ENCODE results near the gene POLDIP3.

Gene POLDIP3, protein sequence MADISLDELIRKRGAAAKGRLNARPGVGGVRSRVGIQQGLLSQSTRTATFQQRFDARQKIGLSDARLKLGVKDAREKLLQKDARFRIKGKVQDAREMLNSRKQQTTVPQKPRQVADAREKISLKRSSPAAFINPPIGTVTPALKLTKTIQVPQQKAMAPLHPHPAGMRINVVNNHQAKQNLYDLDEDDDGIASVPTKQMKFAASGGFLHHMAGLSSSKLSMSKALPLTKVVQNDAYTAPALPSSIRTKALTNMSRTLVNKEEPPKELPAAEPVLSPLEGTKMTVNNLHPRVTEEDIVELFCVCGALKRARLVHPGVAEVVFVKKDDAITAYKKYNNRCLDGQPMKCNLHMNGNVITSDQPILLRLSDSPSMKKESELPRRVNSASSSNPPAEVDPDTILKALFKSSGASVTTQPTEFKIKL

DNA sequence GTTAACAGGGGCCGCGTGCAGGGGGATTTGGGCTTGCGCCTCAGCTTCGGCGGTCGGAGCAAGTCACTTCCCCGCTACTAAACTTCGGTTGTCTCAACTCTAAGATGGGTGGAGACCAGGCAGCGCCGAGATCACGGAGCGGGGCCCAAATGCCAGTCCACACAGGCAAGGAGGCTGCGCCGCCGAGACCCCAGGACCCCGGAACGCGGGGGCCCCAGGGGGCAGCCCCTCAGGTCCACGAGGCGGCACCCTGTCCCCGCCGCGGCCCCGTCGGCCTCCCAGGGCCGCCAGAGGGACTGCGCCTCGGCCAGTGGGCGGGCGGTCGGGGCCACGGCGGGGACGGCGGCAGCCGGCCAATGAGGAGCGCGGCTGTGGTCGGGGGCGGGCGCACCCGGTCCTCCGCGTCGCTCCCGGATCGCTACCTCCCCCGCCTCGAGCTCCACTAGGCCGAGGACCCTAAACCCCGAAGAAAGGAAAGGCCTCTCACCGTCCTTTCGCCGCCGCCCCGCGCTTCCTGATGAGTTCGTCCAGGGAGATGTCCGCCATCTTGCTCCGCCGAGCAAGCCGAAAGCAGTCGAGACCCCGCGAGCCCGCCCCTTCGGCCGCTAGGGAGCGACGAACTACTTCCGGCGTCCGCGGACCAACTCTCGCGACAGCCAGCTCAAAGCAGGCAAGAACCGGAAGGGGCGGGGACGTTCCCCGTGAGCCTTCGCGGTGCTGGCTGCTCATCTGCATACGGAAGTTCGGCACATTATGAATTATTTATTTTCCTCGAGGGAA lies at the start of gene POLDIP3:
Gene POLDIP3 (minus strand): TSS at position 572 of the 780 bp plus-strand sequence. CDS start 26 bp downstream, at position 546.
- peak; percentile 95 for DNase-seq (ENCODE audit: low read depth, low spot score)
- peak within 1 kb of the TSS; percentile 96 for H3K27ac ChIP-seq

DNA sequence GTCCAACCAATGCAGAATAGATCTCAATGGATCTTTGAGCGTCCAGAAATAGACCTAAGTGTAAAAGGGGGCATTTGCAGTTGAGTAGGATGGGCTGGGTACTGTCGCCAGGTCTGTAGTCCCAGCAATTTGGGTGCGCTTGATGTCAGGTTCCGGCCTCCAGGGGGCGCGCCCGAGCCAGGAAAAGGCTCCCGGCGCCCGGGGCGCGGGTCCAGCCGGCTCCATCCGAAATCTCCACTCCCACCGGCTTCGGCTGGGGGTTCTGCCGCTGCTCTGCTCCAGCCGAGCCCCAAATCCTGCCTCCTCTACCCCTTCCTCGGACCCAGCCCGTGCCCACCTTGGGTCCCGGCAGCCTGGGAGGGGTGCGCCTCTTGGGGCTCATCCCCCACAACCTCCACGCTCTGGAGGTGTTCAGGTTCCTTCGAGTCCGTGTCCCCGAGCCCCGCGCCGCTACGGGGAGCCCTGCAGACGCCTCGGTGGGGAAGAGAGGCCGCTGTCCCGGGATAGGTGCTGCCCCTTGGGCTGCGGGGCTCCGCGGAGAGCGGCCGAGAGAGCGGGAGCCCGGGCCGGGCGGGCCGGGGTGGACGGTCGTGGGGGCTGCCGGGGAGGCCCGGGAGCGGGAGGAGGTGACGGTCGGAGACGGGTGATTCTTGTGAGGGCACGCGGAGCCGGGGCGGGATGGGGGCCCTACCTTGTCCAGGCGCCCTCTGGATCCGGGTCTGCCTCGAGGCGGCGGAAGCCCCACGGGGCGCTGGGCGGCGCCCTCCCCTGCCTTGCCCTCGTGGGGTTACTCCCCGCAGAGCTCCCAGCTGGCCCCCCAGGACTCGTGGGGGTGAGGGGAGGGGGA lies 47.5 kb upstream of the POLDIP3 start:
- no peak overlapping the region for H3K27ac ChIP-seq
- no peak for DNase-seq (ENCODE audit: low read depth, low spot score)

DNA sequence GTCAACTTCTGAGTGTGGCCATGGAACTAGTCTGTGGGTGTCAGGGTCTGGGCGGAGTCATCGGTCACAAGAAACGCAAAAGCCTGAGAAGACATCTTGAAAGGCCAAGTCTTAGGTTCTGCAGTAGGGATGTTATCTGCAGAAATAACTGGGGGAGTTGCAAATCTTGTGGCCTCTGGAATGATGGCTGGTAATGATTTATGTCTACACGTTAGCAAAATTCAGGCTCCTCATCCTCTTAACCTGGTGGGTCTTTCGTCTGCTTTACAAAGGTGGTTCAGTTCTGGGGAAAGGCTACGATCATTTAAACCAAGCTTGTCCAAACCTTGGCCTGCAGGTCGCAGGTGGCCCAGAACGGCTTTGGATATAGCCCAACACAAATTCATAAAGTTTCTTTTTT lies 41.9 kb upstream of the POLDIP3 start:
- H3K27ac ChIP-seq, result no peak overlapping the region

DNA sequence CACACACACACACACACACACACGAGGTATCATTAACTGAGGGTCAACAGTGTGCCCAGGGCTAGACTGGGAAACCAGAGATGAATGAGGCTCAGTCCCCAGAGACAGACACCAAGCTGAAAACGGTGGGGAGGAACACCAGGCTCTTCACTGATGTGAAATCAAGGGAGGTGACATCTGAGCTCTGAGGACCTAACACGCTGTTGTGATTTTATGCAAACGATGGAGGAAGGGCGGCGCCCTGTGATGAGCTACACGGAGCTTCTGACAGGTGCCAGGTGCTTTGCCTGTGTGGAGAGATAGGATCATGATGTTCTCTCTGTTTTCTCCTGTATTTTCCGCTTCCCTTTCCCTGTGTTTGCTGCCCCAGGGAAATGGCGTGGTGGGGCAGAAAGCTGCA lies 41.0 kb upstream of the POLDIP3 start:
- DNase-seq (ENCODE audit: low read depth, low spot score), result no peak
- no peak overlapping the region for H3K27ac ChIP-seq

More for the DNA sequence above, 41.9 kb upstream of the POLDIP3 start:
- no peak for DNase-seq (ENCODE audit: low read depth, low spot score)

DNA sequence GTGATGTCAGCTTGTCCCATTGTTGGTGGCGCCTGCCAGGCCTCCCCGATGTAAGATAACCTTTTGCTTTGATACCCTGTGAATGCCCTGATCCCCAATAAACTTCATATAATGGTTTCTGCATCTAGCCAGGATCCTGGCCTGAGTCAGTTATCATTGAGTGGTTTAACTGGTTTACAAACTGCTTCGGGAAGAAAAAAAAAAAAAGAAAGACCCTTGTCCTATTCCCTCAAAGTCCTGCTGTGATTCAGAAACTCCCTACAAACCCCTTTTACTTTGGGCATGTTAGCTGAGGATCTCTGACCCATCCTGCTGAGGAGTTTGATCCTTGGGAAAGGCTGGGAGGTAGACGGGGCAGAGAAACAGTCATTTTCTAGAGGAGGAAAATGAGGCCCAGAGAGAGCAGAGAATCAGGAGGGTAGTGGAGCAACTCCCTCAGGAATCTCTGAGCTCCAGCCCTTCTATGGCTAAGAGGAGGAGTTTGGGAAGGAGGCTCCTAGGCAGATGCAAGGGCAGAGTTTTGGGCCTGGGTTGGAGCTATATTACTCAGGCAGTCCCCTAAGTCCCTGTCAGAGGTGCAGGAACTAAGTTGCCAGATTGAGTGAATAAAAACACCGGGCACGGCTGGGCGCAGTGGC lies 39.9 kb upstream of the POLDIP3 start:
- no peak overlapping the region for H3K27ac ChIP-seq
- no peak for DNase-seq (ENCODE audit: low read depth, low spot score)

DNA sequence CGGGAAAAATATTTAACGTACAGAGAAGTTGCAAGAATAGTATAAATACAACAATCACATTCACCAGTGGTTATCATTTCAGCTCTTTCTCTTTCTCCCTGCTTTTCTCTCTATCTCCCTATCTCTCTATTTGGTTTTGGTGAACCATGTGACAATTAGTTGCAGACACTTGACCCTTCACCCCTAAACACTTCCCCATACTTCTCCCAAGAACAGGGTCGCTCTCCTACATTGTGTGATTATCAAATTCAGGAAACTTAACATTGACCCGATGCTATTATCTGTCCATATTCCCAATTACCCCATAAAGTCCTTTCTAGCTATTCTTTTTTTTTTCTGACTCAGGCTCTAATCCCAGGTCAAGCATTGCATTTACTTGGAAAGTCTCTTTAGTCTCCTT lies 39.3 kb upstream of the POLDIP3 start:
- DNase-seq (ENCODE audit: low read depth, low spot score), result no peak
- no peak overlapping the region for H3K27ac ChIP-seq

DNA sequence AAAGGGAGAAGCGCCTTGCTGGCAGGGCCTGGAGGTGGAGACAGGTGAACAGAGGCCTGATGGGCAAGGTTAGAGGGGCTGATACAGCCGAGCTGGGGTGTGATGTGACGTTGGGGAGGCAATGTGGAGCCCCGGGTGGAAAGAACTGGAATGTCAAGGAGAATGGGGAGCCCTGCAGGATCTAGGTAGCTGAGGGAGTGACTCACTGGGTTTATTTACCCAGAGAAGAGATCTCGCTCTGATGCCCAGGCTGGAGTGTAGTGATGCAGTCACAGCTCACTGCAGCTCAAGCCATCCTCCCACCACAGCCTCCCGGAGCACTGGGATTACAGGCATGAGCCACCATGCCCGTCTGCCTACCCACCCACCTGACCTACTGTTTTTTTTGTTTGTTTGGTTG lies 36.5 kb upstream of the POLDIP3 start:
- H3K27ac ChIP-seq, result no peak overlapping the region
- no peak for DNase-seq (ENCODE audit: low read depth, low spot score)

DNA sequence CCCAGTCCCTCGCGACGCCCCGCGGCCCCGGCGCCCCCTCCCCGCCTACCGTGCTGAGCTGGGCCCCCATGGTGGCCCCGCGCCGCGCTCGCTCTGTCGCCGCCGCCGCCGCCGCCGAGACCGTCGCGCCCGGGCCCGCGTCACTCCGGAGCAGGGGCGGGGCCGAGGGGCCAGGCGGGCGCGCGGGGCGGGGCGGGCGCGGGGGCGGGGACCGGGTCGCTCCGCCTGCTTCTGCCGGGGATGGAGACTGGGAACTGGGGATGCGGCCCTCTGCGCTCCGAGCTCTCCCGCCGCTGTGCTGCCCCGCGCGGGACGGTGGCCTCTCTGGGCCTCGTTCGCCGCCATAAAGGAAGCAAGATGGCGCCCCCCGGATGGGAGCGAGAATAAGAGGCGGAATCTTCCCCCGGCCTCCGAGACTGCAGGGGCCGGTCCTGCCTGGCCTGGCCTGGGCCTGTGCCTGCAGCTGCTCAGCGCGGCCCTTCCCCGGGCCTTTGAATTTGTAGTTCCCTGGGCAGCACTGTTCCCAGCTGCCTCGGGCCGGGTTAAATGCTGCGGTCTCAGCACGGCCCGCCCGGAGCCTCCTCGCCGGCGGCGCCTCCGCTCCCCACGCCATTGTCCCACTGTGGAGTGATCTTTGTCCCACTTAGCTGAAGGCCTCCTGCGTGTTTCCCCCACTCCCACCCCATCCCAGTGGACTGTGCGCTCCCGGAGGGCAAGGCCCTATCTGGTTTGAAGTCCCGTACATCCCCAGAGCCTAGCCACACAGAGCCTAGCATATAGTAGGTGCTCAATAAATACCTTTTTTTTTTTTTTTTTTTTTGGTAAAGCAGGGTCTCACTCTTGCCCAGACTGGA lies 34.8 kb upstream of the POLDIP3 start, which contains the start of gene CYB5R3:
Gene CYB5R3 (minus strand): TSS at position 147 of the 854 bp plus-strand sequence. CDS start 77 bp downstream, at position 70.
- no peak for DNase-seq (ENCODE audit: low read depth, low spot score)
- H3K27ac ChIP-seq, result peak within 1 kb of the TSS; percentile 73

DNA sequence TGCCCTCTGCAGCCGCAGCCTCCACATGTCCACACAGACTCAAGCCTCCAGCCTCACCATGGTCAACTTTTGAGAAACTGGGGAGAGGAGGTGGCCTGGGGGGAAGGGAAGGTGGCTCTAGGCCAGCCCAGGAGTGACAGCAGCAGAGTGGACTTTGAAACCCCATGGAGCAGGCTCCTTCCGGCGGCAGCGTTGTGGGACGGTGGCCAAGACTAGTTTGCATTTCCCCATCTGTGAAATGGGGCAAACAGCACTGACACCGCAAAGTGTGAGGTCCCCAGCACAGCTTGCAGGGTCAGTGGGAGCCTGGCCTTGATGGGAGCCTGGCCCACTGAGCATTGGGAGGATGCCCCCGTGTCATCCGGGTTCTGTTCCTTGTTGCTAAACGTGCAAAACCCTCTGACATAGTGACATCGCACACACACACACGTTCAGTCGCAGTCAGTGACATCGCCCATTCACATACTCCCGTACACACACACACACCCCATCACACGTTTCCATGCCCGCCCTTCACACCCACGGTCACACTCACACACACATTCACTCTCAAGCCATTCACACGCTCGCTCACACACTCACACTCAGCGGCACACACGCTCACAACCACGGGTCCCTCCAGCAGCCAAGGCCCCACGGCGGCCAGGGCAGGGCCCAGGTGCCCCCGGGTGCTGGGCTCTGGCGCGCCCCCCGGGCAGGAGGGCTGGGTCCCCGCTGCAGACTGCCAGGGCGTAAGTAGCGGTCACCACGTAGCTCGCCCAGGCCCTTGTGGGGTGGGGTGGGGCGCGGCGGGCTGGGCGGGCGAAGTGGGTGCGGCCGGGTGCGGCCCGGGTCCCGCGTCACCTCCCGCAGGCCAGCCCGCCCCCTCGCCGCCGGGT lies 33.9 kb upstream of the POLDIP3 start:
- DNase-seq (ENCODE audit: low read depth, low spot score), result no peak
- peak overlapping the region; percentile 73 for H3K27ac ChIP-seq

DNA sequence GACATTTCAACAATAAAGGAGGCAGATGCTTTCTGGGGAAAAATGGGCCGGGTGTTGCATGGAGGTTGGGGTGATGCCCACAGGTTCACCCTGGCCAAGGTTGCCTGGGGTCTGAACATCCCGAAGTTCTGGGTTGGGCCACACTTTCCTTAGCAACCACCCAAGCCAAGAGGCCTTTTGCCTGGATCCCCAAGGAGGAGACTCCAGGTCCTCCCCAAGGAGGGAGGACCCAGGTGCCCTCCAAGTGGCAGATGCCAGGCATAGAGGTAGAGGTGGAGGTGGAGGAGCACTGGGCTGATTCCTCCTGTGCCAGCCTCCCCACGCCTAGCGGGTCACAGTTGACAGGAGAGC lies 33.3 kb upstream of the POLDIP3 start:
- no peak overlapping the region for H3K27ac ChIP-seq
- no peak for DNase-seq (ENCODE audit: low read depth, low spot score)

DNA sequence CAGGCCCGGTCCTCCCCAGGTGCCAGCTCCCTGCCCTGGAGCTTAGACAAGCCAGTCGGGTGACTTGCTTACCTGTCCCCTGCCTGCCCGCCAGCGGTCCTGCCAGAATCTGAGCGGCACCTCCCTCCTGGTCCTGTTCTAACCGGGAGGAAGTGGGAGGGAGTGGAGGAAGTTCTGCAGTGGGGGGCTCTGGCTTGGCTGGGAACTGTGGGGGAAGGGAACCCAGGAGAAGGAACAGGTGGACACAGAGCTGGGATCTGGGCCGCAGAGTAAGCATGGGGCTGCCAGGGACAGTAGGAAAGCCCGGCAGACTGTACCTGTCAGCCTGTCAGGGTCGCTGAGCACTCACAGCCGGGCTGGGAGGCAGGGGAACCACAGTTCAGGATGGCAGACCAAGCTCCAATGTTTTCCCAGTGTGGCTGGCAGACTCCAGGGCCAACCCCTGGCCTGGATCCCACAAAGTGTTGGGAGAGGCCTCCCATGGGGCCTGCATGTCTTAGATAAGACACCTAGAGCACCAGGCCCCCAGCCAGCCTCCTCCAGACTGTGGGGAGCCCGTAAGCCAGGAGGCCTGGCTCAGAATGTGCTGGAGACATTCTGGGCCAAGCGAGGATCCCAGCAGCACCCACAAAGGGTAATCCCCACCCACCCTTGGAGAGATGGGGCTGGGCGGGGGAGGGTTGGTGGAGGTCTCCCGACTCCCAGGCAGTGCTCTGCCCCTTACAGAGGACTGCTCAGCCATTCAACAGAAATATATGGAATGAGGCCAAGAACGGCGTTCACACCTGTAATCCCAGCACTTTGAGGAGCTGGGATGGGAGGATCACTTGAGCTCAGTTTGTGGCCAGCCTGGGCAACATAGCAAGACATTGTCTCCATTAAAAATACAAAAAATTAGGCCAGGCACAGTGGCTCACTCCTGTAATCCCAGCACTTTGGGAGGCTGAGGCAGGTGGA lies 32.2 kb upstream of the POLDIP3 start:
- DNase-seq (ENCODE audit: low read depth, low spot score), result no peak
- peak overlapping the region; percentile 15 for H3K27ac ChIP-seq

DNA sequence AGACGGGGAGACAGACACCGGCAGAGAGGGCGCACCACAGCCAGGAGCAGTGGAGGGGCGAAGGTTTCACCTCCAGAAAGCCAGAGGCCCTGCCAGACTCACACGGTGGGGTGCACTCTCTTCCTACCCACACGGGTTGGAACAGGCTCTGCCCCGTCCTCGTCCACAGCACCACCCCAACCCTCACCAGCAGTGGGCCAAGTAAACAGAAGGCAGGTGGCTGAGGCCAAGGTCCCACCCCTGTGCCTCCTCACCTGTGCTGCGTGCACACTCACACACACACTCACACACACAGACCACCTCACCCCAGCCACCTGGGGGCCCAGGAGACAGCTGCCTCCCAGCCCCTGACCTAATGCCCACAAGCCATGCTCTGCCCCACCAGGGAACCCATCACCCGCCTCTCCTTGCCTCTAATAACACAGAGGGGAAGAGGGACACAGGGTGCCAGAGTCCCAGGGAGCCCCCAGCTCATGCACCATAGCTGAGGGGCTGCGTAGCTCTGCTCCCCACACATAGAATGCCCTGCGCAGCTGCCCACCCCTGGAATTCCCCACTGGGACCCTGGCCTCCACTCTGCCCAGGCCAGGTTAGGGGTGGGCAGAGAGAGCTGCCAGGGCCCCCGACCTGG lies 31.4 kb upstream of the POLDIP3 start:
- no peak for DNase-seq (ENCODE audit: low read depth, low spot score)
- H3K27ac ChIP-seq, result peak overlapping the region; percentile 27

DNA sequence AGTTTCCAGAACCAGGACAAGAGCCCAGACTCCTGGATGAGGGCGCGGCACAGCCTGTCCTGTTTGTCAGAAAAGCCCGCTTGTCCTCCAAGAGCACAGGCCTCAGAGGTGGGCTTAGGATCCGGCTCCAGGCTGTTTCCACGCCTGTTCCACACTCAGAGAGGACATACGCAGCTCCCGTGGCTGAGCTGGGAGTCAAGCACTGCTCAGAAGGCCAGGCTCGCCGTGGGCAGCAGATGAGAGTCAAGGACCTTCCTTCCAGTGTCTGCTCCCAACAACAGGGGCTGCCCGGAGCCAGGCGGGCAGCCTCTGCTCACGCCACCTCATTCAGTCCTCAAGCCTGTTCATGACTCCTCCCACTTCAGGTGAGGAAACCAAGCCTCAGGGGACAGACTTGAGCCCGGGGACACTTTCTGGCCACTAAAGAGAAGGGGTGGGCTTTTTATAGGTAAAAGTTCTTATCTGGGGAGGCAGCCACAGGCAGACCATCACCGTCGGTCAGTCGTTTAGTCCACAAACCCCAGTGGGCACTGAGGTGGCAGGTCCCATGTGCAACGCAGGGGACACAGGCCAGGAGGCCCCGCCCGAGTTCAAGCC lies 30.8 kb upstream of the POLDIP3 start:
- DNase-seq (ENCODE audit: low read depth, low spot score), result no peak
- peak overlapping the region; percentile 27 for H3K27ac ChIP-seq

DNA sequence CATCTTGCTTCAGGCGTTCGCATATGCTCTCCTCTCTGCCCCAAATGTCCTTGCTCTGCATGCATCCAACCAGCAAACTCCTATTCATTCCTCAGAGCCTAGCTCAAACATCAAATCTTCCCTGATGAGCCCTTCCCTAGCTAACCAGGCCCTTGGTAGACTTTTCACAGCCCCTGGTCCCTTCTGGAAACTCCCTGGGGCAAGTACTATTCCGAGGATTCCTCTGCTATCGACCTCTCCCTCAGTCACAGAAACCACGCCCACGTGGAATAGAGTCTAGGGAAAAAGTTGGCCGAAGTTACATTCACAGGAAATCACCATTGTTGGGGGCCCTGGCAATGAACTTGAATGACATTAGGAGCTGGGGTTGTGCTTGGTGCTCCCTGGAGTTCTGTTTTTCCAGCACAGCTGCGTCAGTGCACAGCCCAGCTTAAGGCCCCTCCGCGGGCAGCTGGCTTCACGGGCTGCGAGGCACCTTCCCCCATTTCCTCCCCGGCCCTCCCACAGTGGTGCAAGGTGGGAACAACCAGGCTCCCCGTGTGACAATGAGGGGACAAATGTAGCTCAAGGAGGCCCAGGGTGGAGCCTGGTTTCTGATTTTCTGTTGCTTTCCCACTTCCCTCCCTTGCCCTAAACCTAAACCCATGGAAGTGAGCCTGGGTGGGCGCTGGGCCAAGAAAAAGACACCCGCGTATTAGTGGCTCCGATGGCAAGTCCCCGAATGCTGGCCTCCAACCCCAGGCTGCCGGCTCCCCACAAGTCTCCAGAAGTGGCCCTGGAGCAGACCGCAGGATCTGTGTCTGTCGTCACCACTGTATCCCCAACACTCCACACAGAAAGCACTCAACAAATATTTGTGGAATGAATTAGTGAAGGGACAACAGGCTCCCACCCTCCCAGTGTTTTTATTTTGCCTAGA lies 30.0 kb upstream of the POLDIP3 start:
- DNase-seq (ENCODE audit: low read depth, low spot score), result no peak
- H3K27ac ChIP-seq, result peak overlapping the region; percentile 27
